ENCODE results near the gene PCDH17.

The PCDH17 gene

GRCh38 chr13:57636816-57637215 lies 5.3 kb downstream of the PCDH17 start:
- no peak for DNase-seq (ENCODE audit: low read depth)

DNA sequence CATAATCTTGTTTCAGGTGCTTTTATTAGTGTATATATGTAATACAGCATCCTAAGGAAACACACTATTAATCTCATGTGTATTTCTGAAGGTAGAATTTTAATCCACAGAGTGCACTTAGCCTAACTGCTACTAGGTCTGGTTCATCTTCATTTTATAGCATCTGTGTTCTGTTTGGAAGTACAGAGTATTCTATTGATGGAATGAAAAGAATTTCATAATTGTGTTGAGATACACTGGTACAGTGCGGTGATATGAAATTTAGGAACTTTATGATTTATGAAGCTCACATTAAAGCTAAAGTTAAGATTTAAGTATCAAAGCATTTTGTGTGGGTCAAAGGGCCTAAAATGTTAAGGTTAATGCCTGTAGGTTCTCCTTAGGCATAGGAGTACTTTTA lies 6.0 kb downstream of the PCDH17 start:
- DNase-seq (ENCODE audit: low read depth): no peak

- DNase-seq (ENCODE audit: low read depth): no peak
Observed at GRCh38 chr13:57638186-57638890, 6.8 kb downstream of the PCDH17 start.

DNA sequence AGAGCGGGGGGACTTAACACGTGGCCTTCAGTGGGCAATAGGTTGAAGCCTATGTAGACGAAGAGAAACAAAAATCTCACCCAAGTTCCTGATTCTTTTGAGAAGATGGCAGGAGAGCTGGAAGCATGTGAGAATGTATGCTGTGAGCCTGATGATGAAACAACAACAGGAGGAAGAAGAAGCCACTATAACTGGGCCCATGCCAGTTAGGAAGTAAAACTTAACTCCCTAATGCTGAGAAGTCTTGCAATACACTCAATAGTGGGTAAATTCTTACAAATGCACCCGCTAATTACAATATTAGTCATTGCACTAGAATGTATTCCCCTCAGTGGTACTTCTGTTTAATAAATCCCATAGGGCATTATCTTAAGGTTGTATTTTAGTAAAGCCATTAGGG lies 9.1 kb downstream of the PCDH17 start:
- no peak for DNase-seq (ENCODE audit: low read depth)

- no peak for DNase-seq (ENCODE audit: low read depth)
Observed at GRCh38 chr13:57641051-57641450, 9.5 kb downstream of the PCDH17 start.

DNA sequence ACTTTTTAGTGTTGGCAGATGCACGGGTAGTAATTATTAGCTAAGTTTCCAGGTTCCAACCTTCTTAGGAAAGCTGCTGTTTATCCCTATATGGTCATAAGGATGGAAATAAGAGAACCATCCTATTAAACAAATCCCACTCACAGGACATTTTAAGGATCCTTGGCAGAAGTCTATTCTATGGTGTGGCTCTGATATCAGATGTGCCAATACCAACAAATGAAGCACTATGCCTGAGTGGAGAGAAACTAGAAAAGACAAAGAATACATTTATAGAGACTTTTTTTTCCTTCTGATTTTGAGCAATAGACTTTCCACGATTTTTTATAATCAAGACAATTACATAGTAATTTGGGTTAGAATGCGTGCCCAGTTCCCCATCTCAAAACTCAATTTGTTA lies 12.6 kb downstream of the PCDH17 start:
- DNase-seq (ENCODE audit: low read depth): no peak

DNA sequence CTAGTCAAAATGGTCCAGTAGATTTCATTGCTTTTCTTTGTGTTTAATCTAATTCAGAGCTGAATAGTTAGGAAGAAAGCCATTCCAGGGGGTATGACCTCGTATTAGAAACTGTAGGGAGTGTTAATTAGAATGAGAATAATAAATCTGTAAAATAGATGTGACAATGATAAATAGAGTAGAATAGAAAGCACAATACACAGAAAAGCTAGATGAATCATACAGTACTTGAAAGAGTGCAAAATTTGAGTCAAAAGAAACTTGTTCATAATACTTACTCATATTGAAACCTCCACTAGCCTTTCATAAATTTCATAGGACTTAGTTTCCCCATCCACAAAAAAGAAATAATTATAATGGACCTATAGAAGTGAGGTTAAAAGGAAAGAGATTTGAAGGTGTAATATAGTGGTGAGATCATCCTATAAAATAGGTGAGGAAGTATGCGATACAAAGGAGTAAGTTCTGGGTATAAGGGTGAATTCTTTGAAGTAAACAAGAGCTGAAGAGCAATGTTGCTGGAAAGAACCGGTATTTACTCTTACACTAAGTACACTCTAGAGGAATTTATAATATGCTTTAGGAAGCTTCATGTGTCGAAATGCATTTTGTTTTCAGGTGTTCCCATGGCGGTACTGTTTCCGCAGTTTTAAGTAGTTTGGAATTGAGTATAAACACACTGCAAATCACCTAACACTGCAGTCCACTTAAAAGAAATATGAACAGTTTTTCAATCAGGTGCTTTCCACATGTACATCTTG lies 21.9 kb downstream of the PCDH17 start:
- DNase-seq (ENCODE audit: low read depth): no peak

DNA sequence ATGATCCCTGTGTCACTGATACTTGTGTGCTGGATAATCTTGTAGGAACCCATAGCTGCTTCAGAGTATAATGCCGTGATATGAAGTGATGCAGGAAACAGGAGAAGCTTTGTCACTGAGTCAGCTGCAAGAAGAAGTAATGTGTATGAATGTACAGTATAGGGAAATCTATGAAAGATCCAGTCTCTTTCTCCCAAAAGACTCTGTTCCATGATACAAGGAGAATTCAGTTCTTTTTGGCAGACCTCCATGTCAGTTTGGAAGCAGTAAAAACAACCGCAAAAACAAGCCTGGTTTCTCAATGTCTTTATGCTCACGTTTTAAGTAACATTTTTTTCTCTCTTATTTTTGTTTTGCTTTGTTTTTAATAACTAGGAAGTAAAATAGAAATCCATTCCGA lies 33.9 kb downstream of the PCDH17 start:
- no peak for DNase-seq (ENCODE audit: low read depth)

DNA sequence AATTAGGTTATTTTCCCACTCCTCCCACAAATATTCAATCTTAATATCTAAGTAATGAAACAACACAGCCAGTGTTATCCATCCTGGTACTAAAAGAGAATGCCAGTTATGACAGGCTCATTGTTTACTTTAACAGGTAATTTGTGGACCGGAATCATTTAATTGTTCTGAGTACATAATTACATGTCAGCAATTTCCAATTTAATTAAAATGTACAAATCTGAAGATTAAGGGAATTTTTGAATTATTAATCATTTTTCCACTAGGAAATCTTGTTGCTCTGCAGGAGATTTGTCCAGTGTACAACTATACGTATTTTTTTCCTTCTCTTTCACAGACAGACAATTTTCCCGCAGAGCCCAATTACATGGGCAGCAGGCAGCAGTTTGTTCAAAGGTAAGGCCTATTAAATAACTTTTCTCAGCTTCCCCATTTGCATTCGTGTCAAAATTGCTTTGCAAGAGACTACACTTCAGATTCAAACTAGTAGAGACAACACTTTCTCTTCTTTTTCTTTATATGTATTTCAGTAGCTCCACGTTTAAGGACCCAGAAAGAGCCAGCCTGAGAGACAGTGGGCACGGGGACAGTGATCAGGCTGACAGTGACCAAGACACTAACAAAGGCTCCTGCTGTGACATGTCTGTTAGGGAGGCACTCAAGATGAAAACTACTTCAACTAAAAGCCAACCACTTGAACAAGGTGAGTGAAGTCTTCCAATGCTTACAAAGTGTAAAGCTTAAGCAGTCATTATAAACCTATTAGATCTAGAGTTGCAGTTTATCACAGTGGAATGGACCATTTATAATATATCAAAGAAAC lies 34.8 kb downstream of the PCDH17 start:
- DNase-seq (ENCODE audit: low read depth): no peak

DNA sequence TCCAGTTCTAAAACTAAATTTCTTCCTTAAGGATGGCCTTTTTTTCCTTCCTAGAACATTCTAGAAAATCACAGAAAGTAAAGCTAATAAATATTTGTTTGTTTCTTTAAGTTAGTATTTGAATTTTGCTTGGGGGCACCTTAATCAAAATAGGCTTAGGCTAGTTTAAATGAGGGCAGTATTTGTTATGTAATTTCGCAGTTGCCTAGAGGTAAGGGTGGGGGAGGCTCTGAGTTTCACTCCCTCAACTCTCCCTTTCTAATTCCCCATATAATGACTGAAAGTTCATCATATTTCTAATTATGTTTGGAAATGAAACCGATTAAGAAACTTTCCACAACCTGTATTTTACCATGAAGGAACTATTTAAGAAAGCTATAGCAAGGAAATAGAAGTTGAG lies 40.6 kb downstream of the PCDH17 start:
- DNase-seq (ENCODE audit: low read depth): no peak

DNA sequence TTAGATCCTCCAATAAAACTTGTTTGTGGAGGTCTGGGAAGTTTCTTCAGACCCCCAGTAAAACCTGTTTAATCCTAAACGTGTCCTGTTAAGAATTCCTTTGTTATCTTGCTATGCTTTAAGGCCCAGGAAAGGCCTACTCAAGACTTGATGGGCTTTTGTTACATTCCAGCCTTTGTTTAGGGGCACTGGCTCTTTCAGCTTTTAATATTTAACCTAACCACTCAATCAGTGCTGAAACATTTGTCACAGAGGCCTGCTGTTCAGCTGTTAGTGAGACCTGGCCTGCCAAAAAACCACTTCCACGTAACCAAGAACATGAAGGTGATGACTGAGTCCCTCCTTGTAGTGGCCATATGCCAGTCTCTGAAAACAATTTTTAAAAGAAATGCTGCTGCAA lies 41.7 kb downstream of the PCDH17 start:
- DNase-seq (ENCODE audit: low read depth): no peak

DNA sequence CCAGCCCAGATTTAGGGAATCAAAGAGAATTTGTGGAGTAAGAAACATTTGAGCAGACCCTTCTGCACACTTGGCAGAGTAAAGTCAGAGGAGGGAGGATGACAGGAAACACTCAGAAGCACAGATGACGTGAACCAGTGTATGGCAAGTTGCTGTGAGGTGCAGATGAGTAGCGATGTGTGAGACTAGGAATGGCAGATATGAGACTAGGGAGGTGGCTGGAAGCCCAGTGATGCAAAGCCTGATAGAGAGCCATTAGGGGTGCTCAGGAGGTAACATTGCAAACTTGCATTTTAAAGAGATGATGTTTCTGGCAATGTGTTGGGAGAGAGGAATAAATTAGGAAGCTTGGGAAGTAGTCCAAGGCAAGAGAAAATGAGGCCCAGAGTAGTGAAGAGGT lies 44.0 kb downstream of the PCDH17 start:
- no peak for DNase-seq (ENCODE audit: low read depth)

DNA sequence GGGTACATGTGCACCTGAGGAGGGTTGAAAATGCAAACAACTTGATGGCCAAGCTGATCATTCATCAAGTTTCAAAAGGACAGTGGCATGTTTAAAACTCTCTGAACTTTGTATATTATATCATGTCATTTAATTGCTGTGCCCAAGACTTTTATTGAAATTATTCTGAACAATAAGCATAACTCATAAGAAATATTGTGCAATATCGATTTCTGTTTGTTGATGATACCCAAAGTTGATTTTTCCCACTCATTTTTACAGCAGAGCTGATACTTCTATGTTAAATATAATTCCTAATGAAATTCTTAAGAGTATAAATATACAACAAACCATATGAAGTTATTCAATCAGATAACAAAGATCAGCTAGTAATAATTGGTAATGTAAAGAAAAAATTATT lies 49.1 kb downstream of the PCDH17 start:
- no peak for DNase-seq (ENCODE audit: low read depth)

- no peak for DNase-seq (ENCODE audit: low read depth)
Observed at GRCh38 chr13:57682128-57682716, 50.7 kb downstream of the PCDH17 start.

DNA sequence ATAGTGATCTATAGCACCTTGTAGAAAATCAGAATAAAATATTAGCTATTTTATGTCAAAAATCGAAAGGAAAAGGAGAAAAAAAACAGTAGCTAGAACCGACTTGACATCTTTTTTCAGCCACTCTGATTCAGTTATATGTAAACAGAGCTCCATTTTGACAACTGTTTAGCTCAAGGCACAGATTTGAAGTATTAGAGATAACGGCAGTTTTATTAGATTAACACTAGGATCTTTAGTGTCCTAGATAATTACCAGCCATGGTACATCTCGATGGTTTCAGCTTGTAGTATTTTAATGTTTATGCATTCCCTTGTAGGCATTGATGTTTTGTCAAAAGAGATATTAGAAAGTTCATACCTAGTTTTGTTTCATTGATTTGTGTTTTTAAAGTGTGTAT lies 67.3 kb downstream of the PCDH17 start:
- no peak for DNase-seq (ENCODE audit: low read depth)

- DNase-seq (ENCODE audit: low read depth): no peak
Observed at GRCh38 chr13:57704031-57704430, 72.5 kb downstream of the PCDH17 start.

- no peak for DNase-seq (ENCODE audit: low read depth)
Observed at GRCh38 chr13:57716295-57716694, 84.8 kb downstream of the PCDH17 start.

- no peak for DNase-seq (ENCODE audit: low read depth)
Observed at GRCh38 chr13:57724486-57725272, 93.1 kb downstream of the PCDH17 start.

DNA sequence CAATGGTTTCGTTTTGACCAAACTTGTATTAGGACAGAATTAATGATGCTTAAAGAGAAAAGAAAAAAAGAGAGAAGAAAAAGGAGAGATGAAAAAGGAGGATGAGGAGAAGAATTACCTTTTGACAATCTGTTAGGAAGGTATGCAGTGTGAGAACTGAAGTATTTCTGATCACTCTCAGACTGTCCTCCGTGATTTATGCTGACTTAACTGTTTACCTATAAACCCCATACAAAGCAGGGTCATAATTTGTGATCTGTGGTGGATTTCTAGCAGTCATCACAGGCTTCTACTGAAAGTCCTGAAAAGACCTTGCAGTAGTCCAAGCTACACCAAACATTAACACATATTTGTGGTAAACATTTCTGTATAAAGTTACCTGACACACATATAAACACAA lies 93.9 kb downstream of the PCDH17 start:
- no peak for DNase-seq (ENCODE audit: low read depth)

DNA sequence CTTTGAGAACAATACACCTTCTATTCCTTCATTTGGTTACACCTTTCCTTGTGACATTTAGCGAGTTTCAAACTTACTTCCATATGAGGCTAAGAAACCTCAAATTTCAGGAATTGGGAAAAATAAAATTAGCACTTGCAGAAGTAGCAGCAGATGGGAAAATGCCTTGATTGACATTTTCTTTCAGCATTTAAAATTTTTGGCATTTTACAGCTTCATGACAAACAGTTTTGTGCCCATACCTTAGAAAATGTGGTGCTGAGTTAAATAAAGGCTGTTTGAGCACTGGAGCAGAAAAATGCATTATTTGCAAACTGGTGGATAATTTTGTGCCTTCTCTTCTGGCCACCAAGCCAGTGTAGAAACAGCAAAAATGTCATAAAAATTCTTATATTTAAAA lies 95.4 kb downstream of the PCDH17 start:
- DNase-seq (ENCODE audit: low read depth): no peak

DNA sequence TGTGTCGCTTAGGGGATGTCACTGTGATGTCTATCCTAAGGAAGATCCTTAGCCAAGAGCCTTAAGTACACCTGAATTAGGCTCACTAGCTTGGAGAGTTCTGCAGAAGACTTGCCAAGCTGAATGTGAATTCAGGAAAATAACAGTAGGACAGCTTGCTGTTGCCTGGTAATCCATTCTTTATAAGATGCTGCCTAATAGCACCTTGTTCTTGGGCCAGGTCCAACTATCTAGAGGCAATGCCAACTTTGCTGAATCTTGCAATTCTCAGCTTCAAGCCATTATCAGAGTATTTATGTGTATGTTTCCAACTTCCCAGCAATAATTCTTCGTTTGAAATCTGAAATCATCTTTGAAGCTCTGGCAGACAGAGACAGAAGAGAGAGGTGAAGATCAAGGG lies 102.8 kb downstream of the PCDH17 start:
- DNase-seq (ENCODE audit: low read depth): no peak

GRCh38 chr13:57739089-57739488 lies 107.5 kb downstream of the PCDH17 start:
- no peak for DNase-seq (ENCODE audit: low read depth)

Data from stimulated activated CD8-positive, alpha-beta memory T cell treated with anti-CD3 and anti-CD28 coated beads, Interleukin-15, amount 100 ng/mL, for 1 hour (primary cell).